Endothelial cell of umbilical vein (primary cell): ENCODE results near the gene CYGB. TPM values are rescaled to one million over a fixed set of nuclear protein-coding genes. Genes with fewer than 3 reads are reported as not detected.

Source experiments
- BruUV-seq: library from RNA; stranded (reverse); fragments of 400-500 nt; replicated peaks from 2 replicates; lab custom pipeline; 2021; lab: Mats Ljungman, UMichigan
- CTCF ChIA-PET: fragments of 300-600, 350-600 bp; sonication (Branson Sonifier 250); formaldehyde crosslinking; loops from one replicate; lab custom pipeline; 2021; ENCODE audit warnings: antibody characterized with exemption, inconsistent platforms; lab: Charles Lee
- POLR2A ChIA-PET: fragments of 300-600, 350-600 bp; sonication (Branson Sonifier 250); formaldehyde crosslinking; loops from one replicate; lab custom pipeline; 2021; ENCODE audit warnings: antibody characterized with exemption, inconsistent platforms; lab: Charles Lee
- DNase-seq: peaks from one replicate; pipeline ENCODE4 v3.0.0-alpha.2; 2011; ENCODE audit warnings: low read depth, low spot score
- FAIRE-seq: peaks from 2 replicates; lab custom pipeline; 2011; peaks lifted over from hg19 to GRCh38; lab: Jason Lieb, UNC
- H2AFZ ChIP-seq: 2 replicates; pipeline ENCODE4 v1.6.0; 2012; ENCODE audit warnings: low read depth, low read length, control low read depth, inconsistent platforms
- H3K27ac ChIP-seq: 2 replicates; pipeline ENCODE4 v1.5.1; 2011; ENCODE audit warnings: low read depth, mild to moderate bottlenecking, control low read depth, low read length, moderate library complexity; ENCODE audit not compliant: insufficient read depth
- H3K27me3 ChIP-seq, 2 experiments: 2 replicates each; pipeline versions ENCODE4 v1.6.0 to v1.6.1; 2011; ENCODE audit warnings: low read length in 2 of 2, mixed read lengths in 1 of 2; ENCODE audit not compliant: control insufficient read depth in 2 of 2, insufficient read depth in 2 of 2
- H3K36me3 ChIP-seq, 2 experiments: 2 replicates in 1 of 2; 3 replicates in 1 of 2; pipeline ENCODE4 v1.5.1; 2011; ENCODE audit warnings: low read length in 2 of 2, mild to moderate bottlenecking in 1 of 2, moderate library complexity in 1 of 2; ENCODE audit not compliant: control insufficient read depth in 2 of 2, insufficient read depth in 2 of 2; ENCODE audit errors: extremely low read depth in 1 of 2
- H3K4me1 ChIP-seq: 3 replicates; pipeline ENCODE4 v1.5.1; 2011; ENCODE audit warnings: mild to moderate bottlenecking, low read length; ENCODE audit not compliant: control insufficient read depth, insufficient read depth; ENCODE audit errors: extremely low read depth
- H3K4me2 ChIP-seq: 2 replicates; pipeline ENCODE4 v1.6.1; 2011; ENCODE audit warnings: low read length, control low read depth, mixed read lengths; ENCODE audit not compliant: insufficient read depth
- H3K4me3 ChIP-seq, 3 experiments: fragments of 200-600 bp in 1 of 3; sonication (generic), shearing (Covaris generic) in 1 of 3; replicated peaks in 1 of 3; 2 replicates each; pipeline ENCODE4 v1.5.1; 2011 to 2016; ENCODE audit warnings: control low read depth in 3 of 3, low read length in 3 of 3, mild to moderate bottlenecking in 2 of 3, inconsistent platforms in 1 of 3, low read depth in 1 of 3, moderate library complexity in 1 of 3; ENCODE audit not compliant: insufficient read depth in 1 of 3
- H3K79me2 ChIP-seq: 2 replicates; pipeline ENCODE4 v1.6.0; 2012; ENCODE audit warnings: low read length, inconsistent platforms; ENCODE audit not compliant: control insufficient read depth, insufficient read depth
- H3K9ac ChIP-seq: replicated peaks from 2 replicates; pipeline ENCODE3; 2011; ENCODE audit warnings: low read length, control low read depth; ENCODE audit not compliant: insufficient read depth; ENCODE audit errors: extremely low read depth
- H3K9me1 ChIP-seq: replicated peaks from 3 replicates; pipeline ENCODE4 v1.6.0; 2011; ENCODE audit warnings: mild to moderate bottlenecking, low read length; ENCODE audit not compliant: control insufficient read depth, insufficient read depth; ENCODE audit errors: extremely low read depth
- H3K9me3 ChIP-seq: replicated peaks from 2 replicates; pipeline ENCODE4 v1.5.1; 2012; ENCODE audit warnings: low read length, inconsistent platforms; ENCODE audit not compliant: control insufficient read depth, insufficient read depth
- H4K20me1 ChIP-seq: replicated peaks from 2 replicates; pipeline ENCODE3; 2011; ENCODE audit warnings: mild to moderate bottlenecking, low read length; ENCODE audit not compliant: control insufficient read depth, insufficient read depth; ENCODE audit errors: extremely low read depth
- EZH2 ChIP-seq: IDR thresholded peaks from 2 replicates; pipeline ENCODE4 v1.6.1; 2012; ENCODE audit warnings: borderline replicate concordance, low read depth, mild to moderate bottlenecking, moderate library complexity, low read length, inconsistent platforms; ENCODE audit not compliant: severe bottlenecking
- FOS ChIP-seq: IDR thresholded peaks from 2 replicates; pipeline ENCODE4 v1.6.1; 2011; ENCODE audit warnings: mild to moderate bottlenecking, low read length, moderate library complexity, borderline replicate concordance; ENCODE audit not compliant: insufficient read depth
- GATA2 ChIP-seq: IDR thresholded peaks from 2 replicates; pipeline ENCODE4 v1.7.0; 2011; ENCODE audit warnings: low read depth, mild to moderate bottlenecking, moderate library complexity, mixed read lengths, low read length; ENCODE audit not compliant: insufficient read length, insufficient read depth
- JUN ChIP-seq: IDR thresholded peaks from 2 replicates; pipeline ENCODE4 v1.6.1; 2011; ENCODE audit warnings: borderline replicate concordance, low read depth; ENCODE audit not compliant: insufficient read length, insufficient read depth
- MAX ChIP-seq: IDR thresholded peaks from 2 replicates; pipeline ENCODE4 v1.6.1; 2011; ENCODE audit not compliant: insufficient read depth, insufficient read length
- MYC ChIP-seq: IDR thresholded peaks from one replicate; pipeline ENCODE4 v1.6.1; 2011; ENCODE audit warnings: mild to moderate bottlenecking, low read depth, low read length
- POLR2A ChIP-seq: IDR thresholded peaks from 2 replicates; pipeline ENCODE4 v1.6.1; 2012; ENCODE audit warnings: low read depth, mild to moderate bottlenecking, control low read depth, low read length
- POLR2AphosphoS5 ChIP-seq: IDR thresholded peaks from 2 replicates; pipeline ENCODE4 v1.6.1; 2012; ENCODE audit warnings: low read depth, mild to moderate bottlenecking, control low read depth, low read length, moderate library complexity; ENCODE audit not compliant: insufficient read depth
- dilution Hi-C: fragments of 300-500 bp; cut with MboI; formaldehyde crosslinking; loops from one replicate; pipeline ENCODE4 v1.15.0; 2019; ENCODE audit warnings: low sequenced_read_pairs; ENCODE audit not compliant: extremely low pct_ligation_motif_present
- intact Hi-C: fragments of 100-400 bp; cut with micrococcal nuclease; formaldehyde crosslinking; loops from one replicate; pipeline ENCODE4 v1.10.0; 2022
- polyA plus RNA-seq, 4 experiments: library from polyadenylated mRNA; depleted of rRNA in 3 of 4; stranded (reverse) in 3 of 4; unstranded in 1 of 4; fragments of >200 nt; gene quantifications; 2 replicates each; pipeline versions ENCODE4 v1.2.1 to v1.2.3, GENCODE V29; 2011 to 2012; ENCODE audit warnings: missing spikeins in 1 of 4
- total RNA-seq: library from RNA; stranded (reverse); gene quantifications from 2 replicates; pipeline ENCODE4 v1.2.3, GENCODE V29; 2021
- TF ChIP-seq, protein P1 (sequence below), 2 donors: IDR thresholded peaks; 1 replicate in 1 of 2; 2 replicates in 1 of 2; pipeline ENCODE4 v1.5.1; 2011; ENCODE audit warnings: low read length in 2 of 2, mild to moderate bottlenecking in 2 of 2, moderate library complexity in 2 of 2, control low read depth in 1 of 2, inconsistent platforms in 1 of 2, low read depth in 1 of 2; ENCODE audit not compliant: insufficient read depth in 1 of 2; ENCODE audit errors: extremely low read depth in 1 of 2

The CYGB gene
- total and polyA plus RNA-seq, 2 donors (not counting 3 experiments of a cell fraction or from before 2014, with no cell fraction given): 0.22 to 0.91 TPM

- no peaks in the 10 kb centered on the region for H3K9me3 ChIP-seq
- ChIA-PET POLR2A (no interaction called here), CTCF (interaction anchor here (1.0 to 2.6 kb wide), 6 partner anchors 8 to 88 kb away, joined by 3 to 17 read pairs (median 6); no protein-coding TSS in a partner anchor)
- no peak overlapping the region for H3K27ac ChIP-seq
- no peak for DNase-seq
- H3K36me3 ChIP-seq: no peaks in the 10 kb centered on the region
- BruUV-seq: no TSS peak
- dilution Hi-C loops: no loop called here
- H3K4me3 ChIP-seq: no peak overlapping the region
- FAIRE-seq: no peak
- no peak overlapping the region for H2AFZ ChIP-seq
- H3K4me2 ChIP-seq: no peak overlapping the region
- peaks cover 17 to 19% of the 10 kb centered on the region in 2 experiments for H3K27me3 ChIP-seq
- no peak for TF ChIP-seq MAX
- TF ChIP-seq POLR2AphosphoS5: no peak
- no peak for TF ChIP-seq FOS
- no peak for TF ChIP-seq GATA2
- TF ChIP-seq EZH2: no peak
- no peak for TF ChIP-seq POLR2A
- TF ChIP-seq, protein P1, sequence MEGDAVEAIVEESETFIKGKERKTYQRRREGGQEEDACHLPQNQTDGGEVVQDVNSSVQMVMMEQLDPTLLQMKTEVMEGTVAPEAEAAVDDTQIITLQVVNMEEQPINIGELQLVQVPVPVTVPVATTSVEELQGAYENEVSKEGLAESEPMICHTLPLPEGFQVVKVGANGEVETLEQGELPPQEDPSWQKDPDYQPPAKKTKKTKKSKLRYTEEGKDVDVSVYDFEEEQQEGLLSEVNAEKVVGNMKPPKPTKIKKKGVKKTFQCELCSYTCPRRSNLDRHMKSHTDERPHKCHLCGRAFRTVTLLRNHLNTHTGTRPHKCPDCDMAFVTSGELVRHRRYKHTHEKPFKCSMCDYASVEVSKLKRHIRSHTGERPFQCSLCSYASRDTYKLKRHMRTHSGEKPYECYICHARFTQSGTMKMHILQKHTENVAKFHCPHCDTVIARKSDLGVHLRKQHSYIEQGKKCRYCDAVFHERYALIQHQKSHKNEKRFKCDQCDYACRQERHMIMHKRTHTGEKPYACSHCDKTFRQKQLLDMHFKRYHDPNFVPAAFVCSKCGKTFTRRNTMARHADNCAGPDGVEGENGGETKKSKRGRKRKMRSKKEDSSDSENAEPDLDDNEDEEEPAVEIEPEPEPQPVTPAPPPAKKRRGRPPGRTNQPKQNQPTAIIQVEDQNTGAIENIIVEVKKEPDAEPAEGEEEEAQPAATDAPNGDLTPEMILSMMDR (IDR thresholded peaks at IDR 0.05; ENCODE audit: extremely low read depth in 1 of 2, insufficient read depth in 1 of 2, low read depth in 1 of 2, low read length in 2 of 2): no peak
- TF ChIP-seq MYC: no peak
- no peak for TF ChIP-seq JUN
- H3K79me2 ChIP-seq: no peaks in the 10 kb centered on the region
- no peaks in the 10 kb centered on the region for H4K20me1 ChIP-seq
- no peaks in the 10 kb centered on the region for H3K9me1 ChIP-seq
- intact Hi-C loops: no loop called here
- H3K9ac ChIP-seq: no peak overlapping the region
- no peaks in the 10 kb centered on the region for H3K4me1 ChIP-seq
Measured at GRCh38 chr17:76535788-76536510, 1.6 kb downstream of the CYGB start.
